OCI-LY3 (cell line): ENCODE measurements around the gene TMEM108.

Experiments used
- H2AFZ ChIP-seq: fragments of 200-600, 300-600 bp; shearing (Covaris generic); 2 replicates; pipeline ENCODE4 v1.6.0; 2014; ENCODE audit warnings: antibody characterized with exemption, low read depth, low read length
- H3K27ac ChIP-seq: fragments of 200-600, 300-600 bp; sonication (generic); 2 replicates; pipeline ENCODE4 v1.5.1; 2014; ENCODE audit warnings: mild to moderate bottlenecking, low read length, moderate library complexity, mixed read lengths
- H3K27me3 ChIP-seq: fragments of 200-600, 300-600 bp; sonication (generic); 2 replicates; pipeline ENCODE4 v1.6.1; 2014; ENCODE audit warnings: low read depth, low read length, mixed read lengths
- H3K36me3 ChIP-seq: fragments of 200-600, 300-600 bp; sonication (generic); replicated peaks from 2 replicates; pipeline ENCODE3; 2014; ENCODE audit warnings: low read depth, low read length, mixed read lengths
- H3K4me1 ChIP-seq: fragments of 300-600, 200-600 bp; sonication (generic); 2 replicates; pipeline ENCODE4 v1.6.1; 2014; ENCODE audit warnings: low read length, mixed read lengths
- H3K4me2 ChIP-seq: fragments of 200-600, 300-600 bp; sonication (generic); 2 replicates; pipeline ENCODE4 v1.6.1; 2014; ENCODE audit warnings: low read length, mixed read lengths
- H3K4me3 ChIP-seq: fragments of 300-600, 200-600 bp; sonication (generic); 2 replicates; pipeline ENCODE4 v1.5.1; 2014; ENCODE audit warnings: antibody characterized with exemption, mild to moderate bottlenecking, low read length, moderate library complexity
- H3K79me2 ChIP-seq: fragments of 300-600, 200-600 bp; shearing (Covaris generic); 2 replicates; pipeline ENCODE4 v1.6.1; 2014; ENCODE audit warnings: mild to moderate bottlenecking, low read length, mixed read lengths
- H3K9ac ChIP-seq: fragments of 300-600, 200-600 bp; shearing (Covaris generic); 2 replicates; pipeline ENCODE4 v1.6.0; 2014; ENCODE audit warnings: mild to moderate bottlenecking, low read length, moderate library complexity
- H3K9me3 ChIP-seq: fragments of 200-600, 300-600 bp; shearing (Covaris generic); 2 replicates; pipeline ENCODE4 v1.6.1; 2014; ENCODE audit warnings: low read length, mixed read lengths; ENCODE audit not compliant: insufficient read depth
- H4K20me1 ChIP-seq: fragments of 200-600, 300-600 bp; sonication (generic); 2 replicates; pipeline ENCODE4 v1.6.1; 2016; ENCODE audit warnings: low read length, mixed read lengths; ENCODE audit not compliant: insufficient read depth
- CTCF ChIP-seq: fragments of 200-600, 300-600 bp; sonication (generic); IDR thresholded peaks from 2 replicates; pipeline ENCODE4 v1.5.1; 2014; ENCODE audit warnings: antibody characterized with exemption, low read length, low read depth
- EZH2phosphoT487 ChIP-seq: fragments of 200-600 bp; shearing (Covaris generic); IDR thresholded peaks from 2 replicates; pipeline ENCODE4 v1.6.1; 2018; ENCODE audit warnings: antibody characterized with exemption, mixed run types, low read depth

The TMEM108 gene

DNA sequence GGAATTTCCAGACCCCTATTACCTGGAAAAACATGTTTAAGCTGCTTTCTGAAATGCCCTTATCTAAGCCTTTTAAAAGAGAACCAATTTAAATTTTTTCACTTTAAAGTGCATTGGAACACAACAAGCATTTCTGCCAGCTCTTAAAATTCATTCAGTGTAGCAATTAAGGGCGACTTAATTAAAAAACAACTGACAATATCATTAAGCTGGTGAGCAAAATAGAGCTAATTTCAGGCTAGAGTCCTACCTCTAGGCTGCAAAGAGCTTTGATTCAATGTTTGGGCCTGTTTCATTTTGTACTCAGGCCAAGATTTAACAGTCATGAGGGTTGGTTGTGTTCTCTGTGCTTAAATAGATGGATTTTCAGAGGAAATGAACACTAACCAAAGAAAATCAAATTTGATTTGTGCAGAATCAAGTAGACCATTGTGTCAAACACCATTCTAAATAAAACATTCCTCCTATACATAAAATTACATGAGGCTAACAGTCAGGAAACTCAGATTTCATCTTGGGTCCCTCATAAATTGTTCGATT lies 114.6 kb downstream of the TMEM108 start:
- no peaks in the 10 kb centered on the region for H3K79me2 ChIP-seq
- no peaks in the 10 kb centered on the region for H4K20me1 ChIP-seq
- H3K9me3 ChIP-seq, result no peaks in the 10 kb centered on the region
- TF ChIP-seq EZH2phosphoT487, result no peak
- TF ChIP-seq CTCF, result no peak
- 0 out of 2 replicates have a peak, but pooled peaks cover under 1% of the 10 kb centered on the region for H3K27me3 ChIP-seq
- no peak overlapping the region for H3K4me3 ChIP-seq
- H2AFZ ChIP-seq, result no peak overlapping the region
- H3K4me2 ChIP-seq, result no peak overlapping the region
- H3K9ac ChIP-seq, result no peak overlapping the region
- H3K36me3 ChIP-seq, result no peaks in the 10 kb centered on the region
- H3K4me1 ChIP-seq, result no peaks in the 10 kb centered on the region
- no peak overlapping the region for H3K27ac ChIP-seq

- Histone ChIP-seq H3K4me3 (no peak overlapping the region), H2AFZ (no peak overlapping the region), H3K9ac (no peak overlapping the region), H3K9me3 (no peaks in the 10 kb centered on the region), H3K27ac (no peak overlapping the region), H3K36me3 (no peaks in the 10 kb centered on the region), H3K79me2 (no peaks in the 10 kb centered on the region), H3K4me2 (no peak overlapping the region), H3K27me3 (no peaks in the 10 kb centered on the region), H4K20me1 (no peaks in the 10 kb centered on the region), H3K4me1 (no peaks in the 10 kb centered on the region)
- TF ChIP-seq CTCF (no peak), EZH2phosphoT487 (no peak)
Measured at GRCh38 chr3:133153382-133153781, 115.2 kb downstream of the TMEM108 start.

DNA sequence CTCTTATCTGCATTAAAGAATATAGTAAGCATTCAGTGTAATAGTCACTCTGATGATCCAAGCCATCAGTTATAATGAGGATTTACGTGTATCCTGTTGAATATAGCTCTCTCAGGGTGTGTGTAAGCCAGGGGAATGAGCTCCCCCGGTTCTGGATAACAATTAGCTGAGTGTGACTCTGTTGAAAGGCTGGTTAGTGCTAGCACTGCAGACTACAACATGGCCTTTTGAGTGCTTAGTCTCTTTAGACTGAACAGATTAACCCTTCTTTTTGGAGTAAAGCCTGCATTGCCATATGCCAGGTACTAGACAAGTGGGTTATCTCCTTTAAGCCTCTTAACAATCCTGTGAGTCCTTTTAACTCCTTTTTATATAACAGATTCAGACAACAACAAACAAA lies 119.5 kb downstream of the TMEM108 start:
- no peaks in the 10 kb centered on the region for H3K79me2 ChIP-seq
- H3K36me3 ChIP-seq, result no peaks in the 10 kb centered on the region
- TF ChIP-seq EZH2phosphoT487 (no peak), CTCF (no peak)
- no peaks in the 10 kb centered on the region for H3K4me1 ChIP-seq
- H3K9ac ChIP-seq, result no peak overlapping the region
- no peaks in the 10 kb centered on the region; the same call in none of the 2 replicates for H3K27me3 ChIP-seq
- no peaks in the 10 kb centered on the region for H3K9me3 ChIP-seq
- no peak overlapping the region for H2AFZ ChIP-seq
- H3K27ac ChIP-seq, result no peak overlapping the region
- no peaks in the 10 kb centered on the region for H4K20me1 ChIP-seq
- no peak overlapping the region for H3K4me2 ChIP-seq
- no peak overlapping the region for H3K4me3 ChIP-seq

GRCh38 chr3:133158686-133159085 lies 120.5 kb downstream of the TMEM108 start:
- Histone ChIP-seq H3K9ac (no peak overlapping the region), H3K27ac (no peak overlapping the region), H4K20me1 (no peaks in the 10 kb centered on the region), H3K9me3 (no peaks in the 10 kb centered on the region), H3K4me1 (no peaks in the 10 kb centered on the region), H3K4me2 (no peak overlapping the region), H3K4me3 (no peak overlapping the region), H2AFZ (no peak overlapping the region), H3K36me3 (no peaks in the 10 kb centered on the region), H3K27me3 (peaks cover under 1% of the 10 kb centered on the region), H3K79me2 (no peaks in the 10 kb centered on the region)
- no peak for TF ChIP-seq CTCF
- no peak for TF ChIP-seq EZH2phosphoT487
